ENCODE measurements around the gene TMEM50B. TPM values are rescaled to one million over a fixed set of nuclear protein-coding genes. Genes with fewer than 3 reads are reported as not detected.

TMEM50B gene
- total RNA-seq, 1 donor from 2014 or later, result 42.5 TPM

DNA sequence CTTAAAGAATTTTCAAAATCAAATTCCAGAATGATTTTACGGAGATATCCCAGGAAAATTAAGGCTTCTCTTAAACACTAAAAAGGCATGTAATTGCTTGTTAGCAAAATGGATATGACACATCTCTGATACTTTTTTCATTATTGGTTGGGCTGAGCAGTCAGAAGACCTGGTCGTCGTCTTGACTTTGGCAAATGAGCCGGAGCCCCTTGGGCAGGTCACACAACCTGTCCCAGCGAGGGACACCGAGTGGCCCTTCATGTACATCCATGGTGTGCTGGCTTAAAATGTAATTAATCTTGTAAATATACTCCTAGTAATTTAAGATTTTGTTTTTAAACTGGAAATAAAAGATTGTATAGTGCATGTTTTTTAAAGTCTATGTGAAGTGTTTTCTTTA, 42.6 kb downstream of the TMEM50B start:
- Histone ChIP-seq H3K4me1 (peaks cover 40% of the 10 kb centered on the region), H3K9me3 (no peaks in the 10 kb centered on the region), H3K36me3 (peaks cover 0 to 46% of the 10 kb centered on the region in 2 donors), H3K4me3 (no peak overlapping the region), H3K27ac (no peak overlapping the region), H3K27me3 (no peaks in the 10 kb centered on the region)
- intact Hi-C loops (cut with DNase I), result no loop called here
- no peak for DNase-seq (ENCODE audit: extremely low spot score in 2 of 2)
- TF ChIP-seq POLR2AphosphoS5 (IDR thresholded peaks at IDR 0.05; ENCODE audit: insufficient read depth in 1 of 2, low read depth in 1 of 2), result no peak
- TF ChIP-seq, protein P1, sequence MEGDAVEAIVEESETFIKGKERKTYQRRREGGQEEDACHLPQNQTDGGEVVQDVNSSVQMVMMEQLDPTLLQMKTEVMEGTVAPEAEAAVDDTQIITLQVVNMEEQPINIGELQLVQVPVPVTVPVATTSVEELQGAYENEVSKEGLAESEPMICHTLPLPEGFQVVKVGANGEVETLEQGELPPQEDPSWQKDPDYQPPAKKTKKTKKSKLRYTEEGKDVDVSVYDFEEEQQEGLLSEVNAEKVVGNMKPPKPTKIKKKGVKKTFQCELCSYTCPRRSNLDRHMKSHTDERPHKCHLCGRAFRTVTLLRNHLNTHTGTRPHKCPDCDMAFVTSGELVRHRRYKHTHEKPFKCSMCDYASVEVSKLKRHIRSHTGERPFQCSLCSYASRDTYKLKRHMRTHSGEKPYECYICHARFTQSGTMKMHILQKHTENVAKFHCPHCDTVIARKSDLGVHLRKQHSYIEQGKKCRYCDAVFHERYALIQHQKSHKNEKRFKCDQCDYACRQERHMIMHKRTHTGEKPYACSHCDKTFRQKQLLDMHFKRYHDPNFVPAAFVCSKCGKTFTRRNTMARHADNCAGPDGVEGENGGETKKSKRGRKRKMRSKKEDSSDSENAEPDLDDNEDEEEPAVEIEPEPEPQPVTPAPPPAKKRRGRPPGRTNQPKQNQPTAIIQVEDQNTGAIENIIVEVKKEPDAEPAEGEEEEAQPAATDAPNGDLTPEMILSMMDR (IDR thresholded peaks at IDR 0.05), result no peak
- no peak for TF ChIP-seq POLR2A (IDR thresholded peaks at IDR 0.05)

DNA sequence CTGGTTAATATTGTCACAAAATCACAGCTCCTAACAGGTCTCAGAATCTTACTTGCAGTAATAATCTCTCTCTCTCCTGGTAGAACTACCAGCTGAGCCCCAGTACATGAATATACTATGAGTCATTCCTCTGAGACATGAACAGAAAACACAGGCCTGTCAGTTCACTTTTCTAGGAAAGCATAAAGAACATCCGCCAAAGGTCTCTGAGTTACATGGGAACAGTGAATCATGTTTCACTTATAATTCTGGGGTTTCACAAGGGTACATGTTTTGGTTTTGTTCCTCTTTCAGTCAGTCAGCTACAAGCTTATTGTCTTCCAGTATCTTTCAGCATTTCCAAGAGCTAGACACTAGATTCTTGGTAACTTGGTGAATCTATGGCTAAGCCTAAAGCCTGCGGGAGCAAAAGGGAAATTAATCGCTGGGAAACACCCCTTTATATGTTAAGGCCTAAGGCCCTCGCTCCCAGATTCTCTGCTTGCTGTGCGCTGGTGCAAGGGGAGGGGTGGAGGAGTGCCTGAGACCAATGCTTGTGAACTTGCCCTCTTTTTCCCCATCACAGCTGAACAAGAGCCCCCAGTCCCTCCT, 44.9 kb downstream of the TMEM50B start:
- Histone ChIP-seq H3K36me3 (peaks cover 0 to 63% of the 10 kb centered on the region in 2 donors), H3K4me3 (no peak overlapping the region), H3K27ac (peak overlapping the region; percentile 83), H3K27me3 (no peaks in the 10 kb centered on the region), H3K9me3 (no peaks in the 10 kb centered on the region), H3K4me1 (peaks cover 39% of the 10 kb centered on the region)
- TF ChIP-seq POLR2A (IDR thresholded peaks at IDR 0.05) (no peak), POLR2AphosphoS5 (IDR thresholded peaks at IDR 0.05; ENCODE audit: insufficient read depth in 1 of 2, low read depth in 1 of 2) (peak; percentile 39 to 97)
- TF ChIP-seq, protein P1 (IDR thresholded peaks at IDR 0.05), result no peak
- intact Hi-C loops (cut with DNase I), result no loop called here
- no peak for DNase-seq (ENCODE audit: extremely low spot score in 2 of 2)

DNA sequence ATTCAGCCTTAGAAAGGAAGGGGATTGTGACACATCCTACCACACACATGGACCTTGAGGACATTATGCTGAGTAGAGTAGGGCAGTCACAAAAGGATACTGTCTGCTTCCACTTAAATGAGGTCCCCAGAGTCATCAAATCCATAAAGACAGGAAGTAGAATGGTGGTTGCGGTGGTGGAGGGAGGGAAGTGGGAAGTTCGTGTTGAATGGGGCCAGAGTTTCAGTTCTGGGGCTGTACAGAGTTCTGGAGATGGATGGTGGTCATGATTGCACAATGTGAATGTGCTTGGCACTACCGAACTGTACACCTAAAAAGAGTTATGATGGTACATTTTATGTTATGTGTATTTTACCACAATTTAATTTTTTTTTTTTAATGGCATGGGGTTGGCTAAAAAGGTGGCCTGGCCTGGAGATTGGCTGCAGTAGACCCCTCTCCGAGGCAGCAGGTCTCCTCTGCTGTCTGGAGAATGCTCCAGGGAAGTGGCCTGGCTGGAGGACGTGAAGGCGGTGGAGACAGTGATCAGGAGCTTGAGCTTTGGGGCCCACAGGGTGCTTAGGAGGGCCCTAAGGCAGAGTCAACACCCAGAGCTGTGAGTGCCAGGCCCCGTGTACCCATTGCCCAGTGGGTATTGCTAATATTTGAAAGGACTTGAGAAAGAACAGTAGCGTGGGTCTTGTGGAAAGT, 46.2 kb downstream of the TMEM50B start:
- H3K4me1 ChIP-seq, result peaks cover 52% of the 10 kb centered on the region
- H3K4me3 ChIP-seq, result no peak overlapping the region
- DNase-seq (ENCODE audit: extremely low spot score in 2 of 2), result no peak
- H3K9me3 ChIP-seq, result no peaks in the 10 kb centered on the region
- intact Hi-C loops (cut with DNase I), result no loop called here
- no peaks in the 10 kb centered on the region for H3K27me3 ChIP-seq
- TF ChIP-seq POLR2A (IDR thresholded peaks at IDR 0.05) (no peak), POLR2AphosphoS5 (IDR thresholded peaks at IDR 0.05; ENCODE audit: insufficient read depth in 1 of 2, low read depth in 1 of 2) (no peak)
- TF ChIP-seq, protein P1 (IDR thresholded peaks at IDR 0.05), result no peak
- peak overlapping the region; percentile 62 for H3K27ac ChIP-seq
- H3K36me3 ChIP-seq, result peaks cover 0 to 58% of the 10 kb centered on the region in 2 donors

DNA sequence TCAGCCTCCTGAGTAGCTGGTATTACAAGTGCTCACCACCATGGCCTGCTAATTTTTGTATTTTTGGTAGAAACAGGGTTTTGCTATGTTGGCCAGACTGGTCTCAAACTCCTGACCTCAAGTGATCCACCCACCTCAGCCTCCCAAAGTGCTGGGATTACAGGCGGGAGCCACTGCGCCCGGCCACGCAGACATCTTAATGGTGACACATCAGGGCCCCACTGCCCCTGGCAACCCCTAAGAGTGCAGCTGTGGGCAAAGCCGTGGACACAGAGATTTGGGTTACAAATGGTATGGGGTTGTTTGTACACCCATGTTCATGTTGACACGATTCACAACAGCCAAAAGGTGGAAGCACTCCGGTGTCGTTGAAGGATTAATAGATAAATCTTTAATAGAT, 46.8 kb downstream of the TMEM50B start:
- TF ChIP-seq POLR2A (IDR thresholded peaks at IDR 0.05), result no peak
- TF ChIP-seq POLR2AphosphoS5 (IDR thresholded peaks at IDR 0.05; ENCODE audit: insufficient read depth in 1 of 2, low read depth in 1 of 2), result no peak
- TF ChIP-seq, protein P1 (IDR thresholded peaks at IDR 0.05), result no peak
- Histone ChIP-seq H3K36me3 (peaks cover 0 to 52% of the 10 kb centered on the region in 2 donors), H3K4me1 (peaks cover 56% of the 10 kb centered on the region), H3K27ac (peak overlapping the region; percentile 62), H3K4me3 (no peak overlapping the region), H3K9me3 (no peaks in the 10 kb centered on the region), H3K27me3 (no peaks in the 10 kb centered on the region)
- intact Hi-C loops (cut with DNase I), result no loop called here
- no peak for DNase-seq (ENCODE audit: extremely low spot score in 2 of 2)

DNA sequence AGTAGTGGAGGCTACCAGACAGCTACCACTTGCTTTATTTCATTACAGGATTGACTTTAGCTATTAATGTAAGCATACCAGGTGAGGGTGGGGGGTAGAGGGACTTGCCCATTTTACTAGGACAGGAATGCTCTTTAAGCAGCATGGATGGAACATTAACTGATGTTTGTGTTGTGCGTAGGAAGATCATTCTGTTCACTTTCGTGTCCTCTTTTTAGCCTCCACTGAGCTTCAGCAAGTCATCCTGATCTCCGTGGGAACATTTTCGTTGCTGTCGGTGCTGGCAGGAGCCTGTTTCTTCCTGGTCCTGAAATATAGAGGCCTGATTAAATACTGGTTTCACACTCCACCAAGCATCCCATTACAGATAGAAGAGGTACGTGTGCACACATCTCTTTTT, 47.3 kb downstream of the TMEM50B start:
- peaks cover 0 to 48% of the 10 kb centered on the region in 2 donors for H3K36me3 ChIP-seq
- intact Hi-C loops (cut with DNase I), result no loop called here

More for the DNA sequence above, 47.3 kb downstream of the TMEM50B start:
- Histone ChIP-seq H3K27me3 (no peaks in the 10 kb centered on the region), H3K4me3 (no peak overlapping the region), H3K27ac (peak overlapping the region; percentile 62), H3K9me3 (no peaks in the 10 kb centered on the region), H3K4me1 (peaks cover 59% of the 10 kb centered on the region)
- no peak for DNase-seq (ENCODE audit: extremely low spot score in 2 of 2)
- TF ChIP-seq, protein P1 (IDR thresholded peaks at IDR 0.05), result no peak
- TF ChIP-seq POLR2AphosphoS5 (IDR thresholded peaks at IDR 0.05; ENCODE audit: insufficient read depth in 1 of 2, low read depth in 1 of 2), result no peak
- no peak for TF ChIP-seq POLR2A (IDR thresholded peaks at IDR 0.05)

Data from vagina (tissue), 2 donors.